Measurements from ENCODE around the gene PTPRH. TPM values are rescaled to one million over a fixed set of nuclear protein-coding genes. Genes with fewer than 3 reads are reported as not detected.

The PTPRH gene
- total and polyA plus RNA-seq, 9 of the 15 experiments (the other 6 are each of a cell fraction or from before 2014, with no cell fraction given) = 0.87 to 34.3 (median 22.7) TPM

- TF ChIP-seq CEBPZ (IDR thresholded peaks at IDR 0.05; ENCODE audit: borderline replicate concordance, low read depth, low read length) (no peak), EP400 (IDR thresholded peaks at IDR 0.05) (no peak), RBM25 (IDR thresholded peaks at IDR 0.05; ENCODE audit: low read depth, low read length, severe bottlenecking) (no peak), THRAP3 (IDR thresholded peaks at IDR 0.05; ENCODE audit: borderline replicate concordance) (no peak), FOXA1 (IDR thresholded peaks at IDR 0.05; ENCODE audit: borderline replicate concordance) (no peak), TCF15 (CRISPR knock-in tag; IDR thresholded peaks at IDR 0.05) (no peak), ZBTB34 (CRISPR knock-in tag; IDR thresholded peaks at IDR 0.05) (no peak), PHF20 (IDR thresholded peaks at IDR 0.05; ENCODE audit: partially characterized antibody) (no peak), NFRKB (IDR thresholded peaks at IDR 0.05; ENCODE audit: low read depth) (no peak), ZMIZ1 (IDR thresholded peaks at IDR 0.05; ENCODE audit: low read depth in 2 of 2, low read length in 2 of 2) (no peak), GTF2E2 (tag; IDR thresholded peaks at IDR 0.05) (no peak), ZNF354B (CRISPR knock-in tag; IDR thresholded peaks at IDR 0.05) (no peak), CREB1 (IDR thresholded peaks at IDR 0.05) (no peak), CREB1 (CRISPR knock-in tag; IDR thresholded peaks at IDR 0.05) (peak; percentile 65; the same call in 1 of the 2 replicates), CHD4 (IDR thresholded peaks at IDR 0.05; ENCODE audit: insufficient read depth, insufficient replicate concordance, low read depth, low read length, poor library complexity, severe bottlenecking) (no peak), MCM3 (IDR thresholded peaks at IDR 0.05) (no peak), NCOR1 (IDR thresholded peaks at IDR 0.05) (no peak), ELF2 (CRISPR knock-in tag; IDR thresholded peaks at IDR 0.05) (no peak), KDM4B (IDR thresholded peaks at IDR 0.05; ENCODE audit: borderline replicate concordance in 2 of 2, low read depth in 1 of 2) (no peak), MBD2 (IDR thresholded peaks at IDR 0.05; ENCODE audit: borderline replicate concordance, low read depth) (no peak)
Measured at GRCh38 chr19:55179606-55180484, 29.5 kb downstream of the PTPRH start, which contains the start of gene SYT5 (continued).

Data from K562 (cell line).